GM19238 (cell line): ENCODE results near the gene CRNKL1.

ENCODE experiments used
- DNase-seq: peaks from one replicate; pipeline ENCODE4 v3.0.0; 2011; ENCODE audit warnings: low spot score; ENCODE audit not compliant: insufficient read length

CRNKL1 gene

DNA sequence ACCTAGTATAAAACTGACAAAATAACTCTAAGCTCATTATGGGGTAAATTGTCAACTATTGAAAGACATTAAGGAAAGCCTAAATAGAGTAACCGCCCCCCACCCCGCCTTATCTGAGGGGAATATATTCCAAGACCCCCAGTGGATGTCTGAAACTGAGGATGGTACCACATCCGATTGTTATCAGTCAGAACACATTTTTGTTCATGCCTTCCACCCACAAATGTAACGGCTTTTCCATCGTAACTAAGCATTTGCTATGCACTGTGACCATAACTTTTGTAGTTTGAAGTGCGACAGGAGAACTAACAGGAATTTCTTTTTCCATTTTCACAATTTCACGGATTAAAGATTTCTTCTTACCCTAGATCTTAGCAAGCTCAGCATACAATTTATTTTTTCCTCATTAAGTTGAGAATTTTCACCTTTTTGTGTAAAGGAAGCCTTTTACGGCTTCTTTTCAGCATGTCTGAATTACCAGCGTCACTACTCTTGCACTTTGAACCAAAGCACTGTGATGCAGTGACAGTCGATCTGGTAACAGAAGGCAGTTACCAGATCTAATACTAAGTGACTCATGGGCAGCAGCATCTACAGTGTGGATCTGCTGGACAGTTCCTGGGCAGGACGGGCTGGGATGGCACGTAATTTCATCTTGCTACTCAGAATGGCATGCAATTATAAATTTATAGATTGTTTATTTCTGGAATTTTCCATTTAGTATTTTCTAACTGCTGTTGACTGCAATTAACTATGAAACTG lies 11.9 kb upstream of the CRNKL1 start:
- DNase-seq, result no peak

DNA sequence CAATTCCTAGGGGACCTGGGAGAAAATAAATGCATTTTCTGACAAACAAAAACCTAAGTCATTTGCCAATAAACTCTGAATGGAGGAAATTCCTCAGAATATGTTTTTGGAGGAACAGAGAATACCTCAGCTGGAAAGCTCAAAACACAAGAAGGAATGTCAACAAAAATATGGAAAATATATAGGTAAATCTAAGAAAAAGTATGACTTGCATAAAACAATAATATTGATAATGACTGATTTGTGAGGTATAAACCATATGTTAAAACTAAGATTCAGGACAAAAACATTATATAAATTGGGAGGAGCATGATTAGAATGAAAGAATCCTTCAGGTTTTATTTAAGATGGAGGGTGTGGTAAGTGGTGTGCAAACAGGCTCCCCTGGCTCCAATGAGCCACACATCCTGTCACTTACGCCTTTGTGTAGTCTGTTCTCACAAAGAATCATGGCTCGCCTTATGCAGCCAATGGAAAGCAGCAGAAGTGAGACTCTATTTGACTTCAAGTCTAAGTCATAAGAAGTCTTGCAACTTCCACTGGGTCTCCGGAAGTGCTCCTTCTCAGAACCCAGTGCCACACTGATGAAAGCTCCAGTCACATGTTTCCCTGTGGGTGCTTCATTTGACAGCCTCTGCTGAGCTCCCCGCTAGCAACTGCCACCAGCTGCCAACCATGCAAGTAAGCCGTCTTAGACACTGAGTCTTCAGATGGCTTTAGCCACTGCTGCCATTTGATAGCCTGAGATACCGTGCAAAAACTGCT lies 8.2 kb upstream of the CRNKL1 start:
- DNase-seq, result no peak

DNA sequence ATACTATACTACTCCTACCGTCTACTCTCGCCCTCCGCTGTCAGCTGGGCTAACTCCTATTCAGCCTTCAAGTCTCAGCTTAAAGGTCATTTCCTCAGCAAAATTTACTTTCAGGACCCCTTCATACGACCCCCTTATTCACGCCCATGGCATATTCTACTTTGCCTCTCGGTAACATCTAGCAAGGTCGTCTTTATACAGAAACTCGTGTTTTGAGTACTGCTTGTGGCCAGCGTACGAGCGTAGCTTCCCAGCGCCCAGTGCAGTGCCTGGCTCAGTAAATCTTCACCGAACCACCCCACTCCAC lies 546 bp downstream of the CRNKL1 start:
- DNase-seq, result no peak

DNA sequence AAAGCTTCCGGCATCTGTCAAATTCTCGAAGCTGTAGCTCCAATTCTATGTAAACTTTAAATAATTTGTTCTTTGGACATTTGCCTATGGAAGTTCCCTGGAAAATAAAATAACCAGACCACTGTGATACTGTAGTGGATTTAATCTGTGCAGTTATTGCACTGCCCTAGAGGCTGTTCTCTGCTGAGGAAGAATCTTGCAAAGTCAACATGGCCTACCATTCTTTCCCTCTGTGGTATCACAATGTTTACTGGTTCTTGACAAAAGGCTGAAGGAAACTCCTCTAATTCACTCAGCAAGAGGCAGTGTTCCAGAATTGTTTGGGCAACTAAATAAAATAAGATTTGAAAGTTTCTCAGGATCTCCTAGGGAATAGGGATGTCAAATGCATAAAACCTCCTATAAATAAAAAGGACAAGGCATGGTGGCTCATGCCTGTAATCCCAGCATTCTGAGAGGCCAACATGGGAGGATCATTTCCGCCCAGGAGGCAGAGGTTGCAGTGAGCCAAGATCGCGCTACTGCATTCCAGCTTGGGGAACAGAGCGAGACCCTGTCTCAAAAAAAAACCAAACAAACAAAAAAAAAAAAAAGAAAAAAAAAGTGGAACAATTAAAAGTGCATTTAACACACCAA lies 12.4 kb downstream of the CRNKL1 start:
- DNase-seq, result no peak

DNA sequence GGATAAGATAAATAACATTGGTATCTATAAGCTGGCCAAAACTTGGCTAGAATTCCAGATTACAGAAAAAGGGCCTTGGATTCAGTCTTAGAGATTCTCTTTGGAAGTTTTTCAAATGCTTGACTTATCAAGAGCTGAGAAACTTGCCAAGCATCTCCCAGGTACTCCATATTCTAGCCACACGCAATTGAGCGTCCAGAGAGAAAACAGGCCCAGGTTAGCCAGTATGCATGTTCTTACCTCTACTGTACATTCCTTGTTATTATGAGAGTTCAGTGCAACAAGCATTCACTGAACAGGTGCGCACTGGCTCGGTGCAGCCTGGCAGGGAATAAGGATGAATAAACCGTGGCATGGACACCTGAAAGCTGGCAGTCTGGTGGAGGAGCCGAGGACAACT lies 13.7 kb downstream of the CRNKL1 start:
- no peak for DNase-seq

DNA sequence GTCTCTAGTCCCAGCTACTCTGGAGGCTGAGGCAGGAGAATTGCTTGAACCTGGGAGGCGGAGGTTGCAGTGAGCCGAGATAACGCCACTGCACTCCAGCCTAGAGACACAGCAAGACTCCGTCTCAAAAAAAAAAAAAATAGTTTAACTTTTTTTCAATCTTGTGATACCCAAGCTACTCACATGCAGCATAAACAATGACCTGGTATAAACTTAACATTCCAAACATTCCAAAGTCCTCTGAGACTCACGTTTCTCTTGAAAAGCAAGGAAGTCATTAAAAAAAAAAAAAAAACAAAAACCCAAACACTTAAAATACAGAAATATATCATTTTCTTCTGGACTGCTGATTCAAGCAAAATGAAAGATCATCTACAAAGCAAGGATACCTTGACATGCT lies 14.3 kb downstream of the CRNKL1 start:
- no peak for DNase-seq

DNA sequence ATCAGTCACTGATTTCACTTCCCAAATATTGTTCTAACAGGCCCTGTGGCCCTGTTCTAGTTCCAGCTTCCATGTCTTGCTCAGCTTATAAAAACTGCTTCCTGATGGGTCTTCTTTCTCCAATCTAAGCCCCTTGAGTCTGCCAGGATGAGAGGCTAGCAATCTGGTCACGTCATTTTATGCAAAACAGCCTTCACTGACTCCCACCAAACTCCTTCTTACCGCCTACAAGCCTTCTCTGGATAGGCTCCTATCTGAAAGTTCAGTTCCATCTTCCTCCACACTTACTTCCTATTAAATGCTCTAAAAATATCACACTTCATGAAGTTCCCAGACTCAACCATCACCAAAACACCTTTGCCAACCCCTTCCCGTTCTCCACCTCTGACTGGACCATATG lies 15.5 kb downstream of the CRNKL1 start:
- DNase-seq, result no peak

DNA sequence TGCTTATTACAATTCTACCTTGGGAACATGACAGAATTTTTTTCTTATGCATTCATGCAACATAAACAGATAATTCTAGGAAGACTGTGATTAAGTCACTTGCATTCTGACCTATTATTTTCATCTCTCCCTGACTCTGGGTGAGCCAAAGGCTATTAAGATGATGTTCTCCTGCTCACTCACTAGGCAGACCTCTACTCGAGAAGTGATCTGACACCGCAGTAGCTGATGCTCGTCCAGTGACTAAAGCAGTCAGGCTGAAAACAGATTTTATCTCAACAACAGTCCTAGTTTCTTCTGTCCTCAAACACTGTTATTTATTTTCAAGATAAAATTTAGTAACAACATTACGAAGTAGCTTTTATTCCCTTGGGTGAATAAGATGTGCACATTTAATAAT lies 17.8 kb downstream of the CRNKL1 start:
- DNase-seq, result no peak

DNA sequence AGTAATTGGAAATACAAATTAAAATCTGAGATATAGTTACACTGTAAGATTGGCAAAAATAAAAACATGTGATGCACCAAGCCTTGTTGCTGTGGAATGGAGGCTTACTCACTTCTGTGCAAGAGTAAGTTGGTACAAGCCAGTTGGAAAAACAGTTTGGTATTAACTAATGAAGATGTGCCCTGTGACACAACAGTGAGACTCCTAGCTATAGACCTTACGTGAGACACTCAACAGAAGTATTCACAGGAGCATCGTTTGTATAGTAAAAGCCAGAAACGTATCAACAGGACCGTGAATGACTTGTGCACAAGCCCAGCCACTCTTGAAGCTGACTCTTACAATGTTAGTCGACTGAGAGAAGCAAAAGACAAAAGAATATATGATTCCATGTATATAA lies 20.5 kb downstream of the CRNKL1 start:
- DNase-seq, result no peak

DNA sequence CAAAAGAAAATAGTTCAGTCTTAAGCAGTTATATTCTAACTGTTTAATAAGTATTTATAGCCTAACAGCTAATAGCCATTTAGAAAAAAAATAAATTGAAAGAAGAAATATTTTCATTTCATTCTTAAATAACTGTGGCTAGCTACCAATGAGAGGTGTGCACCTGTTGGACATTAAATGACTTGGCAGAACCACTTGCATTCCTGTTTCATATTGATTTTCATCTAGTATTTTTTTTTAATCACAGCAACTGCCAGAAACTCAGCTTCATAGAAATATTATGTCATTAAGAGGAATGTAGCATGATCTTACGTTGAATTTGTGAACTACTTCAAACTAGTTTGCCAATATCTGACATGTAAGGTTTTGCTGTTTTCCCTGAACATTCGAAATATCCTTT lies 25.0 kb downstream of the CRNKL1 start:
- DNase-seq, result no peak

DNA sequence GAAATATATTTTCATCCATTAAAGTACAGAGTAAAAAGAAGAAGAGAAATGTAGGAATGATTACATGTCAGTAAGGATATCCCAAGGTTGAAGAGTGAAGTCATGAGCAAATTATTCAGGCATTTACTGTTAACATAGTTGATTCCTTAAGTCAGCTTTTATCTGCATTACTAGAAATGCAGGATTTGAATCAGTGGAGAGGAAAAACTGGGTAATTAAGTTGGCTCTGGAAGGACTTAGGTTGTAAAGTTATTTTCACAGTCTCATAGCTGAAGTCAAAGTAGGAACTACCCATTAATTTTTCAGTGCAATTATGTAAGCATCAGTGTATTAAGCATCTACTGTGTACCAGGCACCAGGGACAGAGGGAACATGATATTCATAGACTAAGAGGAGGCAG lies 27.3 kb downstream of the CRNKL1 start:
- no peak for DNase-seq

DNA sequence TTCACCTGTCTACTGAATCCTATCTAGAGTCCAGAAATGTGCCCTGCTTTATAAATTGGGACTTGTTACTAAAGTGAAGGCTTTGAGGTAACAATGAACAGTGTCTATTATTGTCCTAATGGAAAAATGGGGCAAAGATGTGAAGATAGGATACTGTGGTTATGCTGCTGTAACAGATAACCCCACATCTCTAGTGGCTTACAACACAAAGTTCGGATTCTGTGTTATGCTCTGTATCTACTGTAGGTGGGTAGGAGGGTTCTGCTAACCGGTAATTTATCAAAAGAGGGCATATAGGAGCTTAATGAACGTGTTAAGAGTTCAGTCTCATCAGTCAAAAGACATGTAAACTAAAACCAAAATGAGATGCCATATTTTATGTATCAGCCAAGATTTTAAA lies 28.9 kb downstream of the CRNKL1 start:
- no peak for DNase-seq

DNA sequence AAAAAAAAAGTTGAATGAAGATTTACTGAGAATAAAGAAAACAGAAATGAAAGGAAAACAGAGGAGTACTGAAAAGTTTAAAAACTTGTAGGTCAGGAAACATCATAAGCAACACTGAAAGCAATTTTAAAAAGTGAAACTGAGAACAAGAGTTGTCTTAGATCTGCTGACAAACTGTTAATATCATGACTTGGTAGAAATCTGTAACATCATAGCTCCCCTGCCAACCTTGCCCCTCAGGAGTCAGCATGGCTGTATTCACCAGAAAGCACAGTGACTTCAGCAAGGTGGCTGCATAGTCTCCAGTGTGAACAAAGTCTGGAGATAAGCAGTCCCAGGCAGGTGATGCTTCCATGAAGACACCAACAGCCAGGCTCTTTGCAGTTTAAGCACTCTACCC lies 29.8 kb downstream of the CRNKL1 start:
- peak; percentile 6 for DNase-seq

DNA sequence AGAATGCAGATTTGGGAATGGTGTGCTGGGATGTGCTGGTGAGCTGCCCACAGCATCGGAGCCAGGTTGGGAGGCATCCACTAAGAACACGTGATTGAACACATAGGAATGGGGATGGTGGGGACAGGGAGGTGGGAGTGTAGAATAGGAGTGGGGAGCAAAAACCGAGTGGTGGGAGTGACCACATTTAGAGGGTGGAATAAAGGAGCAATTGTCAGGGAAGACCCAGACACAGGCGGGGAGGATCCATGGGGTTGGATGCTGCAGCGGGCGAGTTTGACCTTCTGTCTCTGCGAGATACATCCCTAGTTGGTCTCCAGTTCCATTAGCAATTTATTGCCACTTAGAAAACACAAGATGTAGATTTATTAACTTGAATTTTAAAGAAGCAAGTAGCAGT lies 30.4 kb downstream of the CRNKL1 start:
- DNase-seq, result no peak

DNA sequence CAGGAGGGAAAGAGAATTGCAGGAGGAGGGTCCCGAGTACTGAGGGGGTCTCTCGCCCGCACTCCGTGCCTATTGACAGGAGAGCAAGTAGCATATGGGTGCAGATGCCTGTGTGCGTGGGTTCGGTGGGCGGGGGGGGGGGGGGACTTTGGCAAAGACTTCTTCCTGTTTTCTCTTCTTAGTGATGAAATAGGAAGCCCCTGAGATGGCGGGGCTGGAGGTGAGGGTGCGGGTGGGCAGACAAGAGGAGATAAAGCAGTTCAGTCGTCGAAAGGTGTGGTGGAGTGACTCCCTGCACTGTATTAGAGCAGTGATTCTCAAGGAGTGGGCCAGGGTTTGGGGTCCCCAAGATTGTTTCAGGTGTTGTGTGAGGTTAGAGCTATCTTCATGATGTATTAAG lies 31.4 kb downstream of the CRNKL1 start:
- DNase-seq, result no peak

DNA sequence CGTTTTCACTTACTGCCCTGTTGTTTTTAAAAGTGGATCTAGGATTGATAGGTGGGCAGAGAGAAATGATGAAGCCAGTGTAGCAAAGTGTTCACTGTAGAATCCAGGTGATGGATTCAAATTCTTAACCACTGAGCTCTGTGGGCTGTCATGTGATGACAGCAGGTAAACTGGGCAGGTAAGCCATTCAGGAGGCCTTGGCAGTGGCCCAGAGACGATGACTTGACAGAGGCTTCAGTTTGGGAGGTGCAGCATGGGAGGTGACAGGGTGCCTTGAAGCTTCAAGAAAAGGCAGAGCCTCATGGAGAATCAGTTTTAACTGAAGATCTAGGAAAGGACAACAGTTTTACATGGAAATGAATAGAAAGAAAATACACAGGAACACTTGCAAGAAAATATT lies 33.1 kb downstream of the CRNKL1 start:
- DNase-seq, result no peak

DNA sequence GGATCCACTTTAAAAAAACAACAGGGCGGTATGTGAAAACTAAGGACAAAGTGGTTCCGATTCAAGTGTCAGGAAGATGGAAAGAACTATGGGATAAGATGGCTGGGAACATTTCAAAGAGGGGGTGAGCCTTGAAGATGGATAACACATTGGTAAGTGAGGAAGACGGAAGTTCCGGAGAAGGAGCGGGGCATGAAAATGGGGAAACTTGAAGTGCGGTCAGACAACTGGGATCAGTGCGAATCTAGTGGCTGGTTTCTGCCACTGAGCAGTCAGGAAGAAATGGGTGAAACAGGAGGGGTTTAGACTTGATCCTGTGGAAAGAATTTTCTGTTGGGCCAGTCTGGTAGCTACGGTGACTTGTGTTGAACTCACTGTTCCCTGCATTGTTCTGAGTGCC lies 33.9 kb downstream of the CRNKL1 start:
- no peak for DNase-seq

DNA sequence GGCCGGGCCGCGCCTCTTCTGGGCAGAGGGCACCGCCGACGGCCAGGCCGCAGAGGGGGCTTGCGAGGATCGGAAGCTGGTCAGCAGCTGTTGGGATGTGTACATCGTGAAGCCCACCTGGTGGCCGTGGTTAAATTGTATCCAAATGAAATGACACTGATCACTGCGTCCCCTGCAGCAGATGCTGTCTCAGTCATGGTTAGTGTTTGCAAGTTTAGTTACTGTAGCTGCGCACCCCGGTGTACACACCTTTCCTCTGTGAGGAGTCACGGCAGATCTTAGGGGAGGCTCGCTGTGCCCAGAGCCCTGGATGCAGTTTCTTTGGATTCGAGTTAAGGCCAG lies 34.5 kb downstream of the CRNKL1 start:
- DNase-seq, result no peak

DNA sequence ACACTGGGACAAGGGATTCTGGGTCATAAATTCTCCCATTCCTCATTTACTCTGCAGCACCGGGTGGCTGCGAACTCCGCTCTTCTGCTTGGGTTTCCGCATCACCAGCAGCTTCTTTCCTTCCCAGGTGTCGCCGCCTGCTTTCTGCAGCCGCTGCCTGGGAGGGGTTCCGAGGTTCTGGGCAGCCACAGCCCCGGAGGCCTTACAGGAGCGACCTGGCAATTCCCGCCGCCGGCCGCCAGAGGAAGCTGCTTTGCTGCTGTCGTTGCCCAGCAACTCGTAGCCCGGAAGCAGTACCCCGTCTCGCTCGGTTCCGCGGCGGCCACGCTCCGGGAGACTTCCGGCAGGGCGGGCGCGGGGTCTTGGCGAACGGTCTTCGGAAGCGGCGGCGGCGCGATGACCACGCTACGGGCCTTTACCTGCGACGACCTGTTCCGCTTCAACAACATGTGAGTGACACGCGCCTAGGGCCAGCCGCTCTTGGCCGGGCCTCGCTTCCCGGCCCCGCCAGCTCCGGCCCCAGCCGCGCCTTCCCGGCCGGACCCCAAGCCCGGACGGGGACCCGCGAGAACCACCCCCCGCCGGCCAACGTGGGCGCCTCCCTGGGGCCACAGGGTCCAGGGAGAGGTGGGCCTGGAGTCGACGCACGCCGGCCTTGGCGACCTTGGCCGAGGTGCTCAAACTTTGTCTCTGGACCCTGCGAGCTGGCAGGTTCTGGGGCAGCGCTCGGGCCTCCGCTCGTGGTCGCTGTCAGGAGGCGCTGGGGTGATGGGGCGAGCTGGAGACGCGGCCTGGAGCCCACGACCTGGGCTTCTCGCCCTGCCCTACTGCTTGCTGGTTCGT lies 35.0 kb downstream of the CRNKL1 start, which contains the start of gene NAA20:
TSS of gene NAA20 (plus strand) at position 362 of the 843 bp plus-strand sequence. CDS start at position 397, 35 bp downstream.
- peak; percentile 89 for DNase-seq

DNA sequence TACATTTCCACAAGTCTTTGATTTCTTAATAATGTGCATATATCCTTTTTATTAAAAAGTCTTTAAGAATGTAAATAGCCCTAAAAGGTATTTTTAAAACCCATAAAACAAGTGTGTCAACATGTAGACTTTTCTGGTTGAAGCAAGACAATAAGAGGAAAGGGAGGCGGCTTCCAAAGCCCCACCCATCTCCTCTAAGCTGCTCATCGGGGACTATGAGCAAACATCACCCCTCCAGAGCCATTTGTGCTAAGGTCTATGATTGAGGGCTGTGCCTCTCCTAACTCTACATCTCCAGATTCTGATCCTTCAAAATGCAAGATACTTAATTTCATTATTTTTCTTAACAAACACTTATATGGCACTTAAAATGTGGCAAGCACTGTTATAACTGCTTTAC lies 37.6 kb downstream of the CRNKL1 start:
- no peak for DNase-seq

DNA sequence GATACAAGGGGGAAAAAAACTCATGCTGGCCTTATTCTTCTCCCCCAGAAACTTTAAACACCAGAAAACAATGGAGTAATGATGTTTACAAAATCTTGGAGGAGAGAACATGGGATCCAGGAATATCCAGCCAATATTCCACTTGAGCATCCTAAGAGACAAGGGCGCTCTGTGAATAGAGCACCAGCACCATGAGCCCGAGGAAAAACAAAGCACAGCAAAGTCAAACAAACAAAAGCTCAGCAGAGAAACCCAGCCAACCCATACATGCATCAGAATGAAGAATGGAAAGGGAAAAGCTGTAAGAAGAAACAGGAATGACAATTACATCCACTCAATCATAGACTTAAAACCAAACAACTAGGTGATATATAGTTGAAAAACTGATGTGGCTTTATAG lies 39.7 kb downstream of the CRNKL1 start:
- no peak for DNase-seq
